Parathyroid adenoma (tissue), 2 donors: ENCODE data around the gene LIPF.

ENCODE experiments used
- H2AFZ ChIP-seq: fragments of 300-600 bp; sonication (generic); one replicate; pipeline ENCODE4 v1.7.0; 2017; ENCODE audit warnings: antibody characterized with exemption, mild to moderate bottlenecking
- H3K27ac ChIP-seq: fragments of 300-600 bp; sonication (generic); one replicate; pipeline ENCODE4 v1.7.0; 2017
- H3K27me3 ChIP-seq: fragments of 300-600 bp; sonication (generic); one replicate; pipeline ENCODE4 v1.7.0; 2017; ENCODE audit warnings: low read length; ENCODE audit not compliant: control insufficient read depth, insufficient read depth
- H3K36me3 ChIP-seq: fragments of 300-600 bp; sonication (generic); one replicate; pipeline ENCODE4 v1.7.0; 2017; ENCODE audit warnings: low read length; ENCODE audit not compliant: control insufficient read depth, insufficient read depth
- H3K4me1 ChIP-seq: fragments of 300-600 bp; sonication (generic); one replicate; pipeline ENCODE4 v1.7.0; 2017; ENCODE audit warnings: control low read depth
- H3K4me2 ChIP-seq: fragments of 300-600 bp; sonication (generic); one replicate; pipeline ENCODE4 v1.7.0; 2017; ENCODE audit warnings: low read length
- H3K4me3 ChIP-seq: fragments of 300-600 bp; sonication (generic); one replicate; pipeline ENCODE4 v1.7.0; 2017; ENCODE audit warnings: low read depth, low read length
- H3K79me2 ChIP-seq: fragments of 300-600 bp; sonication (generic); one replicate; pipeline ENCODE4 v1.7.0; 2017; ENCODE audit warnings: control low read depth
- H3K9ac ChIP-seq: fragments of 300-600 bp; sonication (generic); one replicate; pipeline ENCODE4 v1.7.0; 2017; ENCODE audit warnings: mild to moderate bottlenecking
- H3K9me3 ChIP-seq: fragments of 300-600 bp; sonication (generic); one replicate; pipeline ENCODE4 v1.7.0; 2017; ENCODE audit warnings: low read length; ENCODE audit not compliant: control insufficient read depth
- TF ChIP-seq, protein P1 (sequence below): fragments of 300-600 bp; sonication (generic); IDR thresholded peaks from one replicate; pipeline ENCODE4 v1.7.0; 2017; ENCODE audit warnings: antibody characterized with exemption, mild to moderate bottlenecking
- donor health status: primary hyperparathyroidism.

Gene LIPF

DNA sequence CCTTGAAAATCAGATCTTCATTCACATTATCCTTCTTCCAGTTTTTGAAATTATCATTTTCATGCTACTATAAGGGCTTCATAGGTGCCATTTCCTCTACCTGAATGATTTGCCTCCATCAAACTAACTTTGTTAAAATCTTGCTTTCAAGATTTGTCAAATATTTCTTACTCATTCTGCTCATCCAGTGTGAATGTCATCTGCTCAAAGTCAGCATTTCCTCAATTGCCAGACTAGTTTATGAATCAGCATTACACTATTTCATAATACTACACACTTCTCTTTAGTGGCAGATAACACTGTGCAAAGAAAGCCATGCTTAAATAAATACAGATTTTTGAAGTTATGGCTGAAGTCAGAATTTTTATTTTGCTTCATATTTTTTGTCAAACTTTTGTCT is 21.3 kb upstream of the LIPF start:
- Histone ChIP-seq H3K79me2 (no peaks in the 10 kb centered on the region), H3K27me3 (no peaks in the 10 kb centered on the region), H3K4me3 (no peak overlapping the region), H3K36me3 (no peaks in the 10 kb centered on the region), H3K9ac (no peak overlapping the region), H2AFZ (no peak overlapping the region), H3K9me3 (no peaks in the 10 kb centered on the region), H3K4me1 (no peaks in the 10 kb centered on the region), H3K27ac (no peak overlapping the region), H3K4me2 (no peak overlapping the region)
- TF ChIP-seq, protein P1, sequence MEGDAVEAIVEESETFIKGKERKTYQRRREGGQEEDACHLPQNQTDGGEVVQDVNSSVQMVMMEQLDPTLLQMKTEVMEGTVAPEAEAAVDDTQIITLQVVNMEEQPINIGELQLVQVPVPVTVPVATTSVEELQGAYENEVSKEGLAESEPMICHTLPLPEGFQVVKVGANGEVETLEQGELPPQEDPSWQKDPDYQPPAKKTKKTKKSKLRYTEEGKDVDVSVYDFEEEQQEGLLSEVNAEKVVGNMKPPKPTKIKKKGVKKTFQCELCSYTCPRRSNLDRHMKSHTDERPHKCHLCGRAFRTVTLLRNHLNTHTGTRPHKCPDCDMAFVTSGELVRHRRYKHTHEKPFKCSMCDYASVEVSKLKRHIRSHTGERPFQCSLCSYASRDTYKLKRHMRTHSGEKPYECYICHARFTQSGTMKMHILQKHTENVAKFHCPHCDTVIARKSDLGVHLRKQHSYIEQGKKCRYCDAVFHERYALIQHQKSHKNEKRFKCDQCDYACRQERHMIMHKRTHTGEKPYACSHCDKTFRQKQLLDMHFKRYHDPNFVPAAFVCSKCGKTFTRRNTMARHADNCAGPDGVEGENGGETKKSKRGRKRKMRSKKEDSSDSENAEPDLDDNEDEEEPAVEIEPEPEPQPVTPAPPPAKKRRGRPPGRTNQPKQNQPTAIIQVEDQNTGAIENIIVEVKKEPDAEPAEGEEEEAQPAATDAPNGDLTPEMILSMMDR: no peak

DNA sequence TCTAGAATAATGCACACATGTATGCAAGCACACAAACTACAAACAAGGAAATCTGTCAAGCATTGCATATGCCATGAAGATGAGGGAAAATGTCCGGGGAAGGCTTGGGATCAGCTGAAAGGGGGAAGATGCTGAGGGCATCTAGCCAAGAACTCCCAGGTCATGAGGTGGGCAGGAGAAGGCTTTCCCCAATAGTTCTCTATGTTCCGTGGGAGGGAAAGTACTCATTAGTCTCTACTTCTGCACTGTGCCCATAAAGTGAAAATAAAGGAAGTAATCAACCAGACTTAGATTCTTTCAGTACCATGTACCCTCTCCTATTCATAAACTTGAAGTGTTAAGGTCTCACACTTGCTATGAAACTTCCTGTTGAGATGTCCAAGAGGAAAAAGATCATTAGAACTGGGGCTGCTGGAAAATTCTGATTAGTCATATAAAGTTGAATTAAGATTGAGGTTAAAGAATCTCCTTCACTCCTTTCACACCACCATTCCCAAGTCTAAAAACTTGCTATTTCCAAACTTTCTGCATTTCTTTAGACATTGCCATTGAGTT is 17.1 kb upstream of the LIPF start:
- Histone ChIP-seq H3K27ac (no peak overlapping the region), H3K9me3 (no peaks in the 10 kb centered on the region), H3K79me2 (no peaks in the 10 kb centered on the region), H3K4me3 (no peak overlapping the region), H3K27me3 (no peaks in the 10 kb centered on the region), H3K4me2 (no peak overlapping the region), H3K4me1 (no peaks in the 10 kb centered on the region), H2AFZ (no peak overlapping the region), H3K36me3 (no peaks in the 10 kb centered on the region), H3K9ac (no peak overlapping the region)
- TF ChIP-seq, protein P1: no peak

DNA sequence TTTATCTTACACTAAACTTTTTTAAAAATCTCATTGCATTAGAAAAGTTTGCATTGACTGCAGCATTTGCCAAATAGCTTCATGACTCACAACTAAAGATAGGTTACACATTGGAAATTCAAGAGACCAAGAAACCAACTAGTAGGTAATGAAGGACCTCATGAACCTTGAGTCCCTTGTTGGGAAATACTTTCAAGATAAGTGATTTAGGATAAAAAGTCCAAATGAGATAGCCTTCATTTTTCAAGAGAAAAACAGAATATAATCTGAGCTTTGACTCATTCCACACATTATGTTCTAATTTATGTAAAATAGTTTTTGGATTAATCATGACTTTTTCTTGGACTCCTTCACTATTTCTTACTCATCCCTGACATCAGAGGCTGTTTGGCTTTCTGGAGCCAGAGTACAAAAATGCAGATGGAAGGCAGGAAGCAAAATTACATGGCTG is 13.1 kb upstream of the LIPF start:
- Histone ChIP-seq H3K9ac (no peak overlapping the region), H3K4me2 (no peak overlapping the region), H3K4me1 (no peaks in the 10 kb centered on the region), H3K4me3 (no peak overlapping the region), H3K27me3 (no peaks in the 10 kb centered on the region), H3K9me3 (no peaks in the 10 kb centered on the region), H3K27ac (no peak overlapping the region), H2AFZ (no peak overlapping the region), H3K36me3 (no peaks in the 10 kb centered on the region), H3K79me2 (no peaks in the 10 kb centered on the region)
- TF ChIP-seq, protein P1: no peak

DNA sequence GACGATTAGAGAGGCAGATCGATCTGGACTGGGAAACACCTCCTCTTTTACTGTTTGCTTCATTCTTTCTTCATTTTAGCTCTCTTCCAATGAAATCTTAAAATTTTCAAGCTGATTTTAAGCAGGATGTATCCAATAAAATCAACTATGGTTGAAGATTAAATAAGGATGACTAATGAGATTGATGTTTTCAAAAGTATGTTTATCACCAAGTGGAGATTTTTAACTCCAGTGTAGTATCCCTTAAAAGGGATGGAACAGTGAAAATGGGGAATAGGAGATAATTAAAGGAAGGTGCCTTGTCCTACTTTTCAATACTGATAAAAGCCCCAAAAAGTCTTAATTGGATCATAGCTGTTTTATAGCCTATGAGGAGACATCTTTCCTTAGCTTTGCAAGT is 11.6 kb upstream of the LIPF start:
- Histone ChIP-seq H3K4me2 (no peak overlapping the region), H3K9ac (no peak overlapping the region), H3K27ac (no peak overlapping the region)

DNA sequence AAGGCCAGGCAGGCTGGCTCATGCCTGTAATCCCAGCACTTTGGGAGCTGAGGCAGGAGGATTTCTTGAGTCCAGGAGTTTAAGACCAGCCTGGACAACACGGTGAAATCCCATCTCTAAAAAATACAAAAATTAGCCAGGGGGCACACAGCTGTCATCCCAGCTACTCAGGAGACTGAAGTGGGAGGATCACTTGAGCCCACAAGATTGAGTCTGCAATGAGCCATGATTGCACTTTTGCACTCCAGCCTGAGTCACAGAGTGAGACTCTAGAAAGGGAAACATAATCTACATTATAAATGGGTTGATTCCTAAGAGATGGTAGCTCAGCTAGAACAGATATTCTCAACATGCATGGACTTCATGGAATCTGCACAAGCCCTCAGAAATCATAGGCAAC is 6.3 kb upstream of the LIPF start:
- Histone ChIP-seq H3K4me2 (no peak overlapping the region), H3K27me3 (no peaks in the 10 kb centered on the region), H3K9me3 (no peaks in the 10 kb centered on the region), H3K4me3 (no peak overlapping the region), H3K4me1 (no peaks in the 10 kb centered on the region), H3K36me3 (no peaks in the 10 kb centered on the region), H2AFZ (no peak overlapping the region), H3K27ac (no peak overlapping the region), H3K9ac (no peak overlapping the region), H3K79me2 (no peaks in the 10 kb centered on the region)
- TF ChIP-seq, protein P1: no peak

More for the DNA sequence above, 11.6 kb upstream of the LIPF start:
- TF ChIP-seq, protein P1: no peak
- H3K4me3 ChIP-seq: no peak overlapping the region
- no peak overlapping the region for H2AFZ ChIP-seq
- no peaks in the 10 kb centered on the region for H3K4me1 ChIP-seq
- H3K79me2 ChIP-seq: no peaks in the 10 kb centered on the region
- no peaks in the 10 kb centered on the region for H3K9me3 ChIP-seq
- H3K36me3 ChIP-seq: no peaks in the 10 kb centered on the region
- H3K27me3 ChIP-seq: no peaks in the 10 kb centered on the region
